CD4-positive, alpha-beta T cell treated with Interleukin-10 for 1 hour (primary cell): ENCODE data around the gene SNX25.
A peak's percentile ranks its signal among the peaks of the same experiment; 100 is the strongest.
"Not testable (repeated sequence)": the region's sequence is repeated elsewhere in the genome, so short reads cannot be mapped to it uniquely, and the experiment has no call there.

Source experiments
- DNase-seq: peaks from one replicate; pipeline ENCODE4 v3.0.0-alpha.2; 2020

The SNX25 gene

GRCh38 chr4:185235119-185235842 is 25.9 kb downstream of the SNX25 start:
- no peak for DNase-seq

GRCh38 chr4:185235843-185236503 is 26.6 kb downstream of the SNX25 start:
- no peak for DNase-seq

GRCh38 chr4:185237175-185237574 is 27.8 kb downstream of the SNX25 start:
- no peak for DNase-seq

- DNase-seq: no peak
These were observed 28.9 kb downstream of the SNX25 start for GRCh38 chr4:185238215-185238681.

- no peak for DNase-seq
These were observed 29.4 kb downstream of the SNX25 start for GRCh38 chr4:185238750-185239149.

- DNase-seq: not testable (repeated sequence)
These were observed 31.1 kb downstream of the SNX25 start for GRCh38 chr4:185240486-185240885.

- DNase-seq: no peak
These were observed 33.5 kb downstream of the SNX25 start for GRCh38 chr4:185242749-185243533.

GRCh38 chr4:185243879-185244278 is 34.5 kb downstream of the SNX25 start:
- no peak for DNase-seq

GRCh38 chr4:185244763-185245162 is 35.4 kb downstream of the SNX25 start:
- DNase-seq: no peak

GRCh38 chr4:185246453-185246852 is 37.1 kb downstream of the SNX25 start:
- DNase-seq: no peak

- no peak for DNase-seq
These were observed 37.8 kb downstream of the SNX25 start for GRCh38 chr4:185247151-185247550.

- no peak for DNase-seq
These were observed 39.1 kb downstream of the SNX25 start for GRCh38 chr4:185248393-185249039.

GRCh38 chr4:185249105-185249504 is 39.7 kb downstream of the SNX25 start:
- no peak for DNase-seq

GRCh38 chr4:185254434-185254833 is 45.0 kb downstream of the SNX25 start:
- DNase-seq: peak; percentile 61

- DNase-seq: no peak
These were observed 46.5 kb downstream of the SNX25 start for GRCh38 chr4:185255868-185256267.

- no peak for DNase-seq
These were observed 47.0 kb downstream of the SNX25 start for GRCh38 chr4:185256446-185256845.

GRCh38 chr4:185257086-185257485 is 47.7 kb downstream of the SNX25 start:
- no peak for DNase-seq

GRCh38 chr4:185257694-185258093 is 48.3 kb downstream of the SNX25 start:
- DNase-seq: no peak

GRCh38 chr4:185258741-185259140 is 49.3 kb downstream of the SNX25 start:
- peak; percentile 37 for DNase-seq

- DNase-seq: no peak
These were observed 50.3 kb downstream of the SNX25 start for GRCh38 chr4:185259719-185260118.

- DNase-seq: no peak
These were observed 52.5 kb downstream of the SNX25 start for GRCh38 chr4:185261946-185262345.

GRCh38 chr4:185263419-185263818 is 54.0 kb downstream of the SNX25 start:
- DNase-seq: no peak

GRCh38 chr4:185265942-185266341 is 56.5 kb downstream of the SNX25 start:
- no peak for DNase-seq
